ENCODE results near the gene NHSL2. TPM values are rescaled to one million over a fixed set of nuclear protein-coding genes. Genes with fewer than 3 reads are reported as not detected.
"Not testable (repeated sequence)": the region's sequence is repeated elsewhere in the genome, so short reads cannot be mapped to it uniquely, and the experiment has no call there.

The NHSL2 gene
- total RNA-seq, 2 donors from 2014 or later, result 1.0 to 4.1 TPM

DNA sequence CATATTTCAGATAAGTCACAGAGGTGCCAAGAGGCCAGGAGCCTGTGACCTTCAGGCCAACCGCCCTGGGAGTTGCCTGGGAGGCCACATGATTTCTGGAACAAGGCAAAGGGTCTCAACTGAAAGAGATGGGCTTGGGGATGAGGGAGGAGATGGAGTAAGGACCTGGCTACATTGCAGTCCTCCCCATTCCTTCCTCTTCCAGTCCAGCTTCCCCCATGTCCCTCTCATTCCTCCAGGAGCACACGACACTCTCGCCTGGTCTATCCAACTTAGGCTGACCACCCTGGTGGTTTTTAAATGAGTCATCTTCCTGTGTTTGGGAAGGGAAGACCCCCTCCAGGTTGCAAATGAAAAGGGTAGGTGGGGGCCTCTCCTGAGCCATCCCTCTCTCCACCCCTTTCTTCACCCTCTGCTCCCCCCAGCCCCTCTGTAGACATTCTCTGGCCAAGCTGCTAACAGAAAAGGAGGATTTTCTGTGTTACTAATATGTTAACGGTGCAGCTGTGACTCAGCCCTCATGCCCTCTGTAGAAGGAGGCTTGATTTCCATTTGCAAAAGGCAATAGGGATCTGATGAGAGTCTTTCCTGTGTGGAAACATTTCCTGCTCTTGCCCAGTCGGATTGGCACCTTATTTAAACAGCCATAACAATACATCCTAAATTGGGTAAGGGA, 141.9 kb downstream of the NHSL2 start:
- Histone ChIP-seq H3K4me3 (no peak overlapping the region), H3K4me1 (no peaks in the 10 kb centered on the region), H3K36me3 (no peaks in the 10 kb centered on the region), H3K27ac (no peak overlapping the region), H3K9ac (ENCODE audit: low read depth in 2 of 2, low read length in 2 of 2) (no peak overlapping the region), H3K27me3 (no peaks in the 10 kb centered on the region), H3K9me3 (no peaks in the 10 kb centered on the region)
- DNase-seq, result no peak
- intact Hi-C loops (cut with DNase I), result no loop called here
- TF ChIP-seq, protein P1, sequence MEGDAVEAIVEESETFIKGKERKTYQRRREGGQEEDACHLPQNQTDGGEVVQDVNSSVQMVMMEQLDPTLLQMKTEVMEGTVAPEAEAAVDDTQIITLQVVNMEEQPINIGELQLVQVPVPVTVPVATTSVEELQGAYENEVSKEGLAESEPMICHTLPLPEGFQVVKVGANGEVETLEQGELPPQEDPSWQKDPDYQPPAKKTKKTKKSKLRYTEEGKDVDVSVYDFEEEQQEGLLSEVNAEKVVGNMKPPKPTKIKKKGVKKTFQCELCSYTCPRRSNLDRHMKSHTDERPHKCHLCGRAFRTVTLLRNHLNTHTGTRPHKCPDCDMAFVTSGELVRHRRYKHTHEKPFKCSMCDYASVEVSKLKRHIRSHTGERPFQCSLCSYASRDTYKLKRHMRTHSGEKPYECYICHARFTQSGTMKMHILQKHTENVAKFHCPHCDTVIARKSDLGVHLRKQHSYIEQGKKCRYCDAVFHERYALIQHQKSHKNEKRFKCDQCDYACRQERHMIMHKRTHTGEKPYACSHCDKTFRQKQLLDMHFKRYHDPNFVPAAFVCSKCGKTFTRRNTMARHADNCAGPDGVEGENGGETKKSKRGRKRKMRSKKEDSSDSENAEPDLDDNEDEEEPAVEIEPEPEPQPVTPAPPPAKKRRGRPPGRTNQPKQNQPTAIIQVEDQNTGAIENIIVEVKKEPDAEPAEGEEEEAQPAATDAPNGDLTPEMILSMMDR (IDR thresholded peaks at IDR 0.05), result no peak

DNA sequence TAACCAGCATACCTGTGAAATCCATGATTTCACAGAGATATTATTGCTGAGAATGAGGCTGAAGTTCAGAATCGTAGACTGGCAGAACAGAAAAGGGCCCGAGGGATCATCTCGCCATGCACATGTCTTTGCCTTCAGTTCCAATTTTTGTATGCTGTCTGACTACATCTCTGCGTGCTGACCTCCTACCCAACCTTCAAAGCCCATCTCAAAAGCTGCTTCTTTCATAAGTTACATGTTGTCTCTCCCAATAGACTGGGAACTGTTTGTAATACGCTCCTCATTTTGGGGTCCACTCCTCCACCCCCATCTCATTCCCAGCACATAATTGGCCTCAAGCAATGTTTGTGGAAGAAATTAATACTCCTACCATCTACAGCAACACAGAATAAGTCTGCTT, 142.9 kb downstream of the NHSL2 start:
- TF ChIP-seq, protein P1 (IDR thresholded peaks at IDR 0.05), result no peak
- Histone ChIP-seq H3K4me1 (no peaks in the 10 kb centered on the region), H3K27ac (no peak overlapping the region), H3K9me3 (no peaks in the 10 kb centered on the region), H3K4me3 (no peak overlapping the region), H3K36me3 (no peaks in the 10 kb centered on the region), H3K9ac (ENCODE audit: low read depth in 2 of 2, low read length in 2 of 2) (no peak overlapping the region), H3K27me3 (no peaks in the 10 kb centered on the region)
- no peak for DNase-seq
- intact Hi-C loops (cut with DNase I), result no loop called here

DNA sequence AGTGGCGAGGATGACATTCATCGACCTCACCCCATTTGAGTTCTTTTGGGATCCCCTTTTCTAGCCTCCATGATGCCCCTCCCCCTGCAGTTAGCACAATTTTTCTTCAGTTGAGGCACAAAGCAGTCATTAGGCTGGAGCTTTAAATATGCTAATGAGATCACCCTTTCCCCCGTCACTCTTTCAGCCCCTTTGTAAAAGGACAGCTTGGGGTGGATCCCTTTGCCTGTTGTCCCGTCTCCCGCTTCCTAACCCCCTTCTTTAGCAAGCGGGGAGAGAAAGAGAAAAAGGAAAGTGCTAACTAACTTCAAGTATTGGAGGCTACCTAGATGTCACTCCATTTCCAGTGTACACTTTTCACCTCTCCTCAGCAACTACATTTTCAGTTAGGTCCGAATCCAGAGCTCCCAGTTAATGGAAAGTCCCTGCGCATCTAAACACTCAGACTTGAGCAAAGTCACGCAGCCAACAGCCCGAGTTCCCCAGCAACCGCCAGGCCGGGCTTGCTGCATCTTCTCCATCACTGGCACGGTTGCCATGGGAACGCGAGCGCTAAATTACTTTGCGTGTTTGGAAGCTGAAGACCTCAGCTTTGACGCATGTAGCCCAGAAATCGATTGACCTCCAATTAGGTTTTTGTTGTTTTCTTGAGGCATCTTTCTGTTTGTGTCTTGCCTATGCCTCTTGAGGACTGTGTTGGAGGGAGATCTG, 144.3 kb downstream of the NHSL2 start:
- no peak overlapping the region for H3K4me3 ChIP-seq
- H3K27me3 ChIP-seq, result no peaks in the 10 kb centered on the region
- H3K9me3 ChIP-seq, result no peaks in the 10 kb centered on the region
- no peak overlapping the region for H3K27ac ChIP-seq
- DNase-seq, result no peak
- H3K4me1 ChIP-seq, result no peaks in the 10 kb centered on the region
- intact Hi-C loops (cut with DNase I), result no loop called here
- H3K9ac ChIP-seq (ENCODE audit: low read depth in 2 of 2, low read length in 2 of 2), result no peak overlapping the region
- TF ChIP-seq, protein P1 (IDR thresholded peaks at IDR 0.05), result no peak
- H3K36me3 ChIP-seq, result no peaks in the 10 kb centered on the region

DNA sequence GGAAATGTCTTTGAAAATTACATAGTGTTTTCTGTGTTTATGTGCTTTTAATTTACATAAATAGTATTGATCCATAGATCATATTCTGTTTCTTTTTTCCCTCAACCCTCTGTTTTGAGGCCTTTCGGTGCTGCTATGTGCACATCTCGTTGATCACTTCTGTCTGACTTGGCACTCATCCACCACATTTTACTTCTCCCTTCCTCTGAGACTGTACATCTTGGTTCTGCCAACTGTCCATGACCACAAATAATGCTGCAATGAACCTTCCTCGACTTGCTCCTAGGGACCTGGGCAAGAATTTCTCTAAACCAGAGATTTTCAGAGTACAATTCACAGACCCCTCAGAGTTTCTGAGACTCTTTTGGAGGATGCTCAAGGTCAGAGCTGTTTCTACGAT, 146.7 kb downstream of the NHSL2 start:
- H3K36me3 ChIP-seq, result no peaks in the 10 kb centered on the region
- no peaks in the 10 kb centered on the region for H3K4me1 ChIP-seq
- H3K27ac ChIP-seq, result no peak overlapping the region
- no peaks in the 10 kb centered on the region for H3K9me3 ChIP-seq
- H3K9ac ChIP-seq (ENCODE audit: low read depth in 2 of 2, low read length in 2 of 2), result no peak overlapping the region
- TF ChIP-seq, protein P1 (IDR thresholded peaks at IDR 0.05), result no peak
- intact Hi-C loops (cut with DNase I), result no loop called here
- H3K27me3 ChIP-seq, result no peaks in the 10 kb centered on the region
- DNase-seq, result no peak
- H3K4me3 ChIP-seq, result no peak overlapping the region

DNA sequence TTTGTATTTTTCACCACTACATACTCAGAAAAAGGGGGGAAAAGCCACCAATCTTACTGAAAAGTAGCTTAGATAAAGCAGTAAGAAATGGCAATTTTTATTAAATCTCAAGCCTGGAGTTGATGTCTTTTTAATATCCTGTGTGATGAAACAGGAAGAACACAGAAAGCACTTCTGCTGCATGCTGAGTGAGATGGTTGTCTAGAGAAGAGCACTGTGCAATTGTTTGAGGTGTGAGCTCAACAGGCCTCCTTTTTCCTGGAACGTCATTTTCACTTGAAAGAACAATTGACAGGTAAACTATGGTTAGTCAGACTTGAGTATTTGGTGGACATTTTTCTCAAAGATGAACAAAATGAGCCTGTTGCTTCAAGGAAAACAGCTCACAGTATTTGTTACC, 147.2 kb downstream of the NHSL2 start:
- no peak overlapping the region for H3K9ac ChIP-seq (ENCODE audit: low read depth in 2 of 2, low read length in 2 of 2)
- no peak overlapping the region for H3K4me3 ChIP-seq
- no peak for DNase-seq
- intact Hi-C loops (cut with DNase I), result no loop called here
- H3K27ac ChIP-seq, result no peak overlapping the region
- H3K4me1 ChIP-seq, result no peaks in the 10 kb centered on the region
- no peaks in the 10 kb centered on the region for H3K9me3 ChIP-seq
- no peaks in the 10 kb centered on the region for H3K27me3 ChIP-seq
- TF ChIP-seq, protein P1 (IDR thresholded peaks at IDR 0.05), result no peak
- H3K36me3 ChIP-seq, result no peaks in the 10 kb centered on the region

DNA sequence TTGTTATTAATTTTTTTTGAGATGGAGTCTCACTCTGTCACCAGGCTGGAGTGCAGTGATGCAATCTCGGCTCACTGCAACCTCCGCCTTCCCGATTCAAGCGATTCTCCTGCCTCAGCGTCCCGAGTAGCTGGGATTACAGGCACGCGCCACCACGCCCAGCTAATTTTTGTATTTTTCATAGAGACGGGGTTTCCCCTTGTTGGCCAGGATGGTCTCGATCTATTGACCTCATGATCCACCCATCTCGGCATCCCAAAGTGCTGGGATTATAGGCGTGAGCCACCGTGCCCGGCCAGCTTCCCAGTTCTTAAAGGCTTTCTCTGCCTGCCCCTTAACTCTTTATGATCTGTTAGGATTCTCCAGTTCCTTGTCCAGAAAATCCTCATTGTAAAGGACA, 147.7 kb downstream of the NHSL2 start:
- H3K4me1 ChIP-seq; intact Hi-C loops (cut with DNase I); H3K4me3 ChIP-seq; H3K9me3 ChIP-seq; H3K9ac ChIP-seq (ENCODE audit: low read depth in 2 of 2, low read length in 2 of 2); DNase-seq; H3K27ac ChIP-seq; H3K27me3 ChIP-seq; H3K36me3 ChIP-seq: not testable (repeated sequence)
